Fibroblast of villous mesenchyme (primary cell): ENCODE data around the gene SHFL. TPM values are rescaled to one million over a fixed set of nuclear protein-coding genes. Genes with fewer than 3 reads are reported as not detected.
A peak's percentile ranks its signal among the peaks of the same experiment; 100 is the strongest.

Source experiments
- DNase-seq: peaks from one replicate; pipeline ENCODE4 v3.0.0-alpha.2; 2010; ENCODE audit warnings: low read depth
- H3K4me3 ChIP-seq: 2 replicates; pipeline ENCODE4 v1.5.1; 2011; ENCODE audit warnings: low read depth, mild to moderate bottlenecking, low read length
- total RNA-seq: library from RNA; depleted of rRNA; stranded (reverse); fragments of >200 nt; gene quantifications from 2 replicates; pipeline ENCODE4 v1.2.3, GENCODE V29; 2012
- TF ChIP-seq, protein P1 (sequence below): IDR thresholded peaks from 2 replicates; pipeline ENCODE4 v1.5.1; 2012; ENCODE audit warnings: low read depth, mild to moderate bottlenecking, low read length; ENCODE audit not compliant: insufficient read depth

Gene SHFL
- total RNA-seq, 1 donor, result 25.9 TPM

DNA sequence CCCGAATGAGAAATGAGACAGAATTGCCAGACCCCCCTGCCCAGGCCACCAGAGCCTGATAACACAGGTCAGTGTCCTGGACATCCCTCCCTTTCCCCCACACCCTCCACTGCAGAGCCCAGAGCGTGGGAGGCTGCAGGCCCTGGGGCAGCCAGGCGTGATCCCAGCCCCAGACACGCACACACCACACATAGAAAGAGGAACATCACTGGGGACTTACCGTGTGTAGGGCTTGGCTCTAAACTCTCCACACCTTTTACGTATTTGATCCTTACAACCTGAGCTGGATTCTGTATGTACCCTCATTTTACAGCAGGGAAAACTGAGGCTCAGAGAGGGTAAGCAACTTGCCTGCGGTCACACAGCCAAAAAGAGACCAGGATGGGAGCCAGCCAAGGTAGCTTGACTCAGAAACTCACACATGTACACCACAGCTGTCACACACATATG is 16.7 kb downstream of the SHFL start:
- no peak for DNase-seq
- H3K4me3 ChIP-seq, result no peak overlapping the region
- TF ChIP-seq, protein P1, sequence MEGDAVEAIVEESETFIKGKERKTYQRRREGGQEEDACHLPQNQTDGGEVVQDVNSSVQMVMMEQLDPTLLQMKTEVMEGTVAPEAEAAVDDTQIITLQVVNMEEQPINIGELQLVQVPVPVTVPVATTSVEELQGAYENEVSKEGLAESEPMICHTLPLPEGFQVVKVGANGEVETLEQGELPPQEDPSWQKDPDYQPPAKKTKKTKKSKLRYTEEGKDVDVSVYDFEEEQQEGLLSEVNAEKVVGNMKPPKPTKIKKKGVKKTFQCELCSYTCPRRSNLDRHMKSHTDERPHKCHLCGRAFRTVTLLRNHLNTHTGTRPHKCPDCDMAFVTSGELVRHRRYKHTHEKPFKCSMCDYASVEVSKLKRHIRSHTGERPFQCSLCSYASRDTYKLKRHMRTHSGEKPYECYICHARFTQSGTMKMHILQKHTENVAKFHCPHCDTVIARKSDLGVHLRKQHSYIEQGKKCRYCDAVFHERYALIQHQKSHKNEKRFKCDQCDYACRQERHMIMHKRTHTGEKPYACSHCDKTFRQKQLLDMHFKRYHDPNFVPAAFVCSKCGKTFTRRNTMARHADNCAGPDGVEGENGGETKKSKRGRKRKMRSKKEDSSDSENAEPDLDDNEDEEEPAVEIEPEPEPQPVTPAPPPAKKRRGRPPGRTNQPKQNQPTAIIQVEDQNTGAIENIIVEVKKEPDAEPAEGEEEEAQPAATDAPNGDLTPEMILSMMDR, result no peak

DNA sequence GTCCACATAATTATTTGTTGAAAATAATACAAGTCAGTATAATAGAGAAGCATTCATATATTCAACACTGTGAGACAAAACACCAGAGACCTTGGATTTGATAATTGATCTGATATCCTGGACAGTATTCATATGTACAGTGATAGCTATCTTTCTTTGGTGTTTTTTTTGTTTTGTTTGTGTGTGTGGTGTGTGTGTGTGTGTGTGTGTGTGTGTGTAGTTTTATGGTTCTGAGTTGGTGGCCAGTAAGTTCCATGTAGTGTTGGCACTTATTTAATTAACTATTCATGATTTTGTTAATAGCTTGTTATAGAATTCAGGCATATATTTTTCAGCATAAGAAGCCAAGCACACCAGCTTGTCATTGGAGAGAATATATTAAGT is 18.0 kb downstream of the SHFL start:
- no peak overlapping the region for H3K4me3 ChIP-seq
- no peak for DNase-seq
- TF ChIP-seq, protein P1, result no peak

DNA sequence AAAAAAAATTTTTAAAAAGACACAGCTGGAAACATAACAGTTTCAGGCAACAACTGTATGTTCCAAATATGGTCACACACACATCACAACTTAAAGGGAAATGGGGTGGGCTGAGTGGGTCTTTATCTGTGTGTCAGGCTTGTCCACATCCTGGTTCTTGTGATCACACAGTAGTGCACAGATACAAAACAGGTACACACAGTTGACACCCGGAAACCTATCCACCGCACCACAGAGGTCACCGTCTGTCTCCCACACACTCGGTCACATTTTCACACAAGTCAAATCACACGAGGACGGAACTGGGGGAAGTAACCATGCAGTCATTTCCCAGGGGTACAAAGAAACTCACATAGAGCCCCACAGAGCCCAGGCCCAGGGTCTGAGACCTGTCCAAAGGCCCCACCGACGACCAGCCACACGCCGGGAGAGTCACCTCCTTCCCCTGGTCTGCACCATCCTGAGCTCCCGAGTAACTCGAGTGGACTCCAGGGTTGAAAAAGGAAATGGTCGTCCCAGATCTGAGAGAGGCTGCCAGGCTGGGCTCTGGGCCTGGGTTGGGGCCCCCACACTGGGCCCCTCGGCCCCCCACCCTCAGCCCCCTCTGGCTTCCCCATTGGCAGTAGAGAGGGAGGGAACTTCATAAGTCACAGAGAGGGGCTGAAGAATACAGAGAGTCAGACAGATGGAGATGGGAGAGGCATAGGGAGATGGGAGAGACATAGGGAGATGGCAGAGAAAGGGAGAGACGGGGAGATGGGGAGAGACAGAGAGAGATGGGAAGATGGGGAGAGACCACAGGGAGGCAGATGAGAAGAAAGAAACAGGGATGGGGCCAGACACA is 18.8 kb downstream of the SHFL start:
- DNase-seq, result no peak
- no peak overlapping the region for H3K4me3 ChIP-seq
- TF ChIP-seq, protein P1, result no peak

DNA sequence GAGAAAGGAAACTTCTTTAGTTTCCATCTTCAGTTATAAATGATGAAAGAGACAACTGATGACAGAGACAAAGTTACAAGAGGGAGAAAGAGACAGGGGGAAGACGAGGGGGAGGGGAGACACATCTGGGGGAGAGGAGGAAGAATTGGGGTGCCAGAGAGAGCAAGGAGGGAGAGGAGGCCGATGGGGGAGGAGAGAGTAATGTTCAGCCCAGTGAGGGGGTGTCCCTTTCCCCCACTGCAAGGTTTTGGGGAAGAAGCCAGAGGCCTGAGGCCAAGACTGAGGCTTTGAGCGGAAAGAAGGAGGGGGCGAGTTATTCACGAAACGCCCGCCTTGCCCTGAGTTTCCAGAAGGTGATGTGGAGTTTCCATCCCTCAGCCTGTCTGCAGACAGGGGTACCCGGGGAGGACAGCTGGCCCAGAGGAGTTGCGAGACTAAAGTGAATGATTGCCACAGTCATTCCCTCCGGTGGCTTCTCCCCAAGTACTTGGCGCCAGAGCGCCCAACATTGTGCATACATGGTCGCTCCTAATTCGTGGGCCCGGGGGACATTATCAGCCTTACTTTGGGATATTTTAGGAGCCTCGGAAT is 19.5 kb downstream of the SHFL start:
- TF ChIP-seq, protein P1, result no peak
- peak overlapping the region; percentile 12 for H3K4me3 ChIP-seq
- no peak for DNase-seq

DNA sequence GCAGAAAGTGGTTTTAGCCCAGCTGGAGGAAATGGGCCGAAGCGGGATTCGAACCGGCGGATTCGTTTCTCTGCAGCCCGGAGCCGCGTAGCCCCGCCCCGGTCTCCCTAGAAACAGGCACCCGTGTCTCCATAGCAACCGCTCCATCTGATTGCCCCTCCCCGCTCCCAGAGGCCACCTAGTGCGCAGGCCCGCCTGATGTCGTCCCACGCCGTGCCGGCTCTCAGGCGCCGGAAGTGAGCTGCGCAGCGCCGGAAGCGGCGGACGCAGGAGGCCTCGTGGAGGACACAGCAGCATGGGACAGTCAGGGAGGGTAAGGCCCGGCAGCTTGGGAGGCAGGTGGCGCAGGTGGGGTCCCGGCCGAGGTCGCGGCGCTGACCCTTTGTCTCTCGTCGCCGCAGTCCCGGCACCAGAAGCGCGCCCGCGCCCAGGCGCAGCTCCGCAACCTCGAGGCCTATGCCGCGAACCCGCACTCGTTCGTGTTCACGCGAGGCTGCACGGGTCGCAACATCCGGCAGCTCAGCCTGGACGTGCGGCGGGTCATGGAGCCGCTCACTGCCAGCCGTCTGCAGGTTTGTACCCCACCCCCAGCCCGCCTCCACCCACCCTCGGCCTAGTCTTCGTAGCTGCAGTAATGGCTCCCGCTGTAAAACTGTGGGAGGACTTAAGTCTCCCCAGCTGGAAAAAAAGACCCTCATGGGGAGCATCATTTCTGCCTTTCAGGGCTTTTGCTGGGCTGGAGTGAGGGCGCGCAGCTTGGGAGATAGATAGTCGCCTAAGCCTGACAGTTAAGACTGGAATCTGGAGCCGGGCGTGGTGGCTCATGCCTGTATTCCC is 20.2 kb downstream of the SHFL start, which contains the start of gene PPAN:
TSS of gene PPAN (plus strand) at position 263 of the 837 bp plus-strand sequence. CDS start at position 296, 33 bp downstream.
- TF ChIP-seq, protein P1, result no peak
- H3K4me3 ChIP-seq, result peak within 1 kb of the TSS; percentile 81
- DNase-seq, result peak; percentile 99

DNA sequence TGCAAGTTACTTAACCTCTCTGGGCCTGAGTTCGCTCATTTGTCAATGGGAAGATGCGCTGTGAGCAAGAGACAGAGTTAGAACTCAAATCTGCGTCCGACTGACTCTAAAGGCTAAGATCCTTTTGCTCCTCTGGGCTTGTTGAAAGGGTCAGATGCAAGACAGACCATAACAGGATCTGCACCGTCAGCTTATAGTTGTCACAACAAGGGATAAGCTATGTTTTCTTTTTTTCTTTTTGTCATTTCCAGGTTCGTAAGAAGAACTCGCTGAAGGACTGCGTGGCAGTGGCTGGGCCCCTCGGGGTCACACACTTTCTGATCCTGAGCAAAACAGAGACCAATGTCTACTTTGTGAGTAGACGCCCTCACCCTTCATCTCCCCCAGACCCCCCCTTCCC is 21.1 kb downstream of the SHFL start:
- peak overlapping the region; percentile 81 for H3K4me3 ChIP-seq
- TF ChIP-seq, protein P1, result no peak
- DNase-seq, result no peak
